MCF 10A (cell line): Measurements from ENCODE around the gene RASSF7. TPM values are rescaled to one million over a fixed set of nuclear protein-coding genes. Genes with fewer than 3 reads are reported as not detected.

Experiments
- BruUV-seq: library from RNA; stranded (reverse); fragments of 400-500 nt; replicated peaks from 2 replicates; lab custom pipeline; 2021; lab: Mats Ljungman, UMichigan
- CTCF ChIA-PET: fragments of 300-600 bp; sonication (Branson Sonifier 250); formaldehyde crosslinking; extraction: SDS; loops from one replicate; lab custom pipeline; 2021; ENCODE audit warnings: antibody characterized with exemption, inconsistent platforms; lab: Yijun Ruan, JAX
- POLR2A ChIA-PET: fragments of 300-600, 350-650 bp; sonication (Branson Sonifier 250); formaldehyde crosslinking; extraction: SDS; loops from one replicate; lab custom pipeline; 2020; ENCODE audit warnings: antibody characterized with exemption, inconsistent platforms; lab: Yijun Ruan, JAX
- DNase-seq: peaks from one replicate; pipeline ENCODE4 v3.0.0-alpha.2; 2018; ENCODE audit not compliant: unreplicated experiment
- H3K27ac Mint-ChIP-seq: one replicate; pipeline ENCODE4 v1.8.0; 2022; ENCODE audit warnings: mild to moderate bottlenecking, low read depth, mixed read lengths; ENCODE audit not compliant: unreplicated experiment
- H3K27me3 Mint-ChIP-seq: one replicate; pipeline ENCODE4 v1.8.0; 2022; ENCODE audit warnings: mixed read lengths; ENCODE audit not compliant: insufficient read depth, unreplicated experiment
- H3K36me3 Mint-ChIP-seq: one replicate; pipeline ENCODE4 v1.8.0; 2022; ENCODE audit warnings: mild to moderate bottlenecking, moderate library complexity, mixed read lengths; ENCODE audit not compliant: insufficient read depth, unreplicated experiment
- H3K4me1 Mint-ChIP-seq: one replicate; pipeline ENCODE4 v1.8.0; 2022; ENCODE audit warnings: mixed read lengths; ENCODE audit not compliant: insufficient read depth, unreplicated experiment
- H3K4me3 Mint-ChIP-seq: one replicate; pipeline ENCODE4 v1.8.0; 2022; ENCODE audit warnings: mild to moderate bottlenecking, moderate library complexity, mixed read lengths; ENCODE audit not compliant: unreplicated experiment
- H3K9me3 Mint-ChIP-seq: one replicate; pipeline ENCODE4 v1.8.0; 2022; ENCODE audit warnings: mixed read lengths; ENCODE audit not compliant: unreplicated experiment
- CTCF ChIP-seq: fragments of 200-600 bp; IDR thresholded peaks from one replicate; pipeline ENCODE4 v1.8.0; 2022; ENCODE audit warnings: antibody characterized with exemption, mild to moderate bottlenecking; ENCODE audit not compliant: unreplicated experiment
- intact Hi-C: fragments of 100-400 bp; cut with micrococcal nuclease; formaldehyde crosslinking; loops from 2 replicates; pipeline ENCODE4 v1.14.1; 2022
- total RNA-seq: library from RNA; stranded (reverse); gene quantifications from 2 replicates; pipeline ENCODE4 v1.2.3, GENCODE V29; 2022

The RASSF7 gene
- total RNA-seq, 1 experiment from 2014 or later, result 13.3 TPM

- no peak overlapping the region for H3K27ac Mint-ChIP-seq
- H3K4me1 Mint-ChIP-seq, result peaks cover 9% of the 10 kb centered on the region
- no peaks in the 10 kb centered on the region for H3K36me3 Mint-ChIP-seq
- no peaks in the 10 kb centered on the region for H3K27me3 Mint-ChIP-seq
- CTCF ChIA-PET, result interaction anchor here (0.6 to 0.7 kb wide), 2 partner anchors 22 to 60 kb away, joined by 3 to 4 read pairs; partner anchors contain the start of gene IRF7
- no peak for TF ChIP-seq CTCF
- intact Hi-C loops, result no loop called here
- no TSS peak for BruUV-seq
- no peaks in the 10 kb centered on the region for H3K9me3 Mint-ChIP-seq
- H3K4me3 Mint-ChIP-seq, result no peak overlapping the region
- POLR2A ChIA-PET, result interaction anchor here (0.6 to 1.8 kb wide), 4 partner anchors 10 to 20 kb away, joined by 3 to 9 read pairs (median 4); partner anchors contain the start of gene PHRF1
- no peak for DNase-seq
Observed at GRCh38 chr11:555780-556661, 4.7 kb upstream of the RASSF7 start.

GRCh38 chr11:556662-557256 is 4.0 kb upstream of the RASSF7 start:
- no peak for TF ChIP-seq CTCF
- no TSS peak for BruUV-seq
- no peak overlapping the region for H3K4me3 Mint-ChIP-seq
- peaks cover 7% of the 10 kb centered on the region for H3K36me3 Mint-ChIP-seq
- CTCF ChIA-PET, result interaction anchor here (0.6 to 1.0 kb wide), 3 partner anchors 9 to 125 kb away, joined by 3 to 4 read pairs (median 3); partner anchors contain the start of gene IRF7
- no peak overlapping the region for H3K27ac Mint-ChIP-seq
- POLR2A ChIA-PET, result interaction anchor here (0.6 to 1.4 kb wide), 3 partner anchors 11 to 19 kb away, joined by 3 to 5 read pairs (median 4); no protein-coding TSS in a partner anchor
- intact Hi-C loops, result no loop called here
- no peaks in the 10 kb centered on the region for H3K9me3 Mint-ChIP-seq
- peaks cover 14% of the 10 kb centered on the region for H3K4me1 Mint-ChIP-seq
- no peak for DNase-seq
- no peaks in the 10 kb centered on the region for H3K27me3 Mint-ChIP-seq

- intact Hi-C loops, result no loop called here
- Mint-ChIP-seq H3K4me3 (no peak overlapping the region), H3K4me1 (peaks cover 14% of the 10 kb centered on the region), H3K36me3 (peaks cover 7% of the 10 kb centered on the region), H3K27me3 (no peaks in the 10 kb centered on the region), H3K27ac (no peak overlapping the region), H3K9me3 (no peaks in the 10 kb centered on the region)
- TF ChIP-seq CTCF, result no peak
- CTCF ChIA-PET, result interaction anchor here (0.7 to 1.0 kb wide), 2 partner anchors 8 to 124 kb away, joined by 3 read pairs; no protein-coding TSS in a partner anchor
- no peak for DNase-seq
- BruUV-seq, result no TSS peak
- POLR2A ChIA-PET, result interaction anchor here (1.4 kb wide), 1 partner anchor 18 kb away, joined by 5 read pairs; no protein-coding TSS in a partner anchor
Observed at GRCh38 chr11:557328-558132, 3.2 kb upstream of the RASSF7 start.
